ENCODE data around the gene ZGPAT.
A peak's percentile ranks its signal among the peaks of the same experiment; 100 is the strongest.
"Not testable (repeated sequence)": the region's sequence is repeated elsewhere in the genome, so short reads cannot be mapped to it uniquely, and the experiment has no call there.

Gene ZGPAT

DNA sequence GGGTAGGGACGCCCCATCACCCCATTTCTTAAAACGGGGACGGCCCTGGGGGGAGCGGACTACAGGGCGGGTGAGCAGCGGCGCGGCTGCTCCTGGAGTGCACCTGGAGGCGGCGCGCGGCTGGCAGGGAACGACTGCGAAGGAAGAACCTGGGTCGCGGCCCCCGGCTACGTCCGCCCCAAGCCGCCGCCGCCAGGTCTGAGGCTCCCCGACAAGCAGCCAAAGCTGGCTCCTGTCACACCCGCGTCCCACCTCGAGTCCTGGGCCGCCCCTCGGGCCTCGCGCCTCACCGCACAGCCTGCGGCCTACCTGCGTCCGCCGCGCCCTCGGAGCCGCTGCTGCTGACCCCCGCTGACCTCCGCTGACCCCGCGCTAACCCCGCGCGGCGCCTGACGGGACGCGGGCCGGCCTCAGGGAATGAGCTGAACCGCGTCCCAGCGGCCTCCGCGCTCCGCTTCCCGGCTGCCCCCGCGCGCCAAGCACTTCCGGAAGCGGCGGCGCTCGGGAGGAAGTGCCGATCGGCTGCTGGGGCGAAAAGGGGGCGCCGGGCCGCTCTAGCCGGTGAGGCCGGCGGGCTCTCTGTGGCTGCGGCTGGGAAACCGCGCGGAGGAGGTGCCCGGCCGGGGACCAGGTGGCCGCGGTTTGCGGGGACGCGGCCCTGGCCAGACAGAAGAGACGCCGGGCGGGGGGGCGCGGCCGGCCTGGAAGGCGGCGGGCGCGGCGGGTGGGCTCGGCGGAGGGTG lies at the start of gene ZGPAT, which contains the start of gene ARFRP1:
Gene ZGPAT, plus strand, starts transcription at position 482 of the 743 bp plus-strand sequence. CDS start 542 bp downstream, outside the sequence.
Gene ARFRP1, minus strand, starts transcription at position 419 of the 743 bp plus-strand sequence. CDS start 885 bp downstream, outside the sequence.
- peak; percentile 93 for DNase-seq (ENCODE audit: low read depth, low spot score)

DNA sequence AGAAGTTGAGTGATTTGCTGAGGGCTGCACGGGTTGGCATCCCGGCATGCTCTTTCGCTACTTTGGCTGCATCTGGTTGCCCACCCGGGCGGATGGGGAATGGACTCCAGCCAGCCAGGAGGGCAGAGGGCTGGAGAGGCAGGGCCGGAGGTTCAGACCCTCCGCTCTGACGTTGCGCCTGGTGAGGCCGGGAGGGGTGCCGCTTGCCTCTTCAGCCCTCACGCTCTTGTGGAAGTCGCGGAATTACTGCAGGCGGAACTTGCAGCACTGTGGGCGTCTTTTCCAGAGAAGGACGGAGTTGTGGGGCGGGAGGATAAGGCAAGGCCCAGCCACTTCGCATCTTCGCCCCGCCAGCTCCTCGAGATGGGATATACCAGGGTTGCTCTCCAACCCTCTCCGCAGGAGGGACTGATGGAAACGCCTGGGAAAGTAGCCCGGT lies 49.1 kb upstream of the ZGPAT start:
- no peak for DNase-seq (ENCODE audit: low read depth, low spot score)

GRCh38 chr20:63659370-63659769 lies 48.5 kb upstream of the ZGPAT start:
- DNase-seq (ENCODE audit: low read depth, low spot score), result no peak

DNA sequence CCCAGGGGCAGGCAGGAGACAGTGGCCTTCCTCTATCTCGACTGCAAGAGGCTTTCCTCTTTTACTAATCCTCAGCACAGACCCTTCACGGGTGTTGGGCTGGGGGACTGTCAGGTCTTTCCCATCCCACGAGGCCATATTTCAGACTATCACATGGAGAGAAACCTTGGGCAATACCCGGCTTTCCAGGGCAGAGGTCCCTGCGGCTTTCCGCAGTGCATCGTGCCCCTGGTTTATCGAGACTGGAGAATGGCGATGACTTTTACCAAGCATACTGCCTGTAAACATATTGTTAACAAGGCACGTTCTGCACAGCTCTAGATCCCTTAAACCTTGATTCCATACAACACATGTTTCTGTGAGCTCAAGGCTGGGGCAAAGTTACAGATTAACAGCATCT lies 47.7 kb upstream of the ZGPAT start:
- not testable (repeated sequence) for DNase-seq (ENCODE audit: low read depth, low spot score)

- DNase-seq (ENCODE audit: low read depth, low spot score), result no peak
These were observed 47.2 kb upstream of the ZGPAT start for GRCh38 chr20:63660622-63661021.

- DNase-seq (ENCODE audit: low read depth, low spot score), result no peak
These were observed 46.7 kb upstream of the ZGPAT start for GRCh38 chr20:63661108-63661507.

- no peak for DNase-seq (ENCODE audit: low read depth, low spot score)
These were observed 45.7 kb upstream of the ZGPAT start for GRCh38 chr20:63661959-63662812.

DNA sequence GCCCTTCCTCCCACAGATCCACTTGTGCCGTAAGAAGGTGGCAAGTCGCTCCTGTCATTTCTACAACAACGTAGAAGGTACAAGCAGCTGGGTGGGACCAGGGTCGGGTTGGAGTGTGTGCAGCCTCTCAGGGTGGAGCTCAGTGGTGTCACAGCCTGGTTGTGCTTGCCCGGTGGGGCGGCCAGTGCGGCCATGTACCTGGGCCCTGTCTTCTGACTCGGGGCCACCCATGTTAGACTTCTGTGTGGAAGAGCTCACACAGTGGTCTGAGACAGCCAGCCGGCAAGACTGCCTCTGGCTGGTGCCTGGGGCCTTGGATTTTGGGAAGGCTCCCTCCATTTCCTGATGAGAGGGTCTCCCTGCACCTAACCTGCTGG lies 45.0 kb upstream of the ZGPAT start:
- DNase-seq (ENCODE audit: low read depth, low spot score), result no peak

DNA sequence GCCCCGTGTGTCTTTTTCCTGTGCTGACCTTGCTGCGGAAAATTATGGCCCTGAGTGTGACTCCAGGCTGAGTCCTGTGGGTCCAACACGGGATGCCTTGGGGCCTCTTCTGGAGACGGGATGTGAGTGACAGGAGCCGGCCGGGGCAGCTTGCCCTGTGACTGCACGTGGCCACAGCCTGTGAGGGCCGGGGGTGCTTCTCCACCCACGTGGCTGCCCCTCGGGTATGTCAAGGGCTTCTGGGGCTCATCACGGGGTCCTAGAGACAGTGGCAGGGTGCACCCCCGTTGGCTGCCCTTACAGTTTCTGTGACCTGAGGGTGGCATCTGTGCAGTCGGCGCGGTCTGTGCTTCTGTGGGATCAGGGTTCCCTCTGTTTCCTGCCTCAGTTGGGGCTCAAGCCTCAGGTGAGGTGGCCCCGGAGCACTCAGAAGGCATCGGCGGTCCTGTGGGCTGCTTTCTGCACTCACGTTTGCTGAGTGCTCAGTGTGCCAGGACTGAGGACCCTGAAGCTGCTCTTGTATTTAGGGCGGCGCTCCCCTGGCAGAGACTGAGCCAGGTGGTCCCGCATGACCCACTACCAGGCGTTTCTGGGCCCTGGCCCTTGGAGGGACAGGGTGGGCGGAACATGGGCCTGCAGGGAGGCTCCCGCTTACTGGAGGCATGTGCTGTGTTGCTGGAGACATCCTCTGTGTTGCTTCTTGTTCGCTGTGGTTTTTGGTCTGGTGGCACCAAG lies 44.3 kb upstream of the ZGPAT start:
- no peak for DNase-seq (ENCODE audit: low read depth, low spot score)

- no peak for DNase-seq (ENCODE audit: low read depth, low spot score)
These were observed 43.5 kb upstream of the ZGPAT start for GRCh38 chr20:63664143-63664851.

DNA sequence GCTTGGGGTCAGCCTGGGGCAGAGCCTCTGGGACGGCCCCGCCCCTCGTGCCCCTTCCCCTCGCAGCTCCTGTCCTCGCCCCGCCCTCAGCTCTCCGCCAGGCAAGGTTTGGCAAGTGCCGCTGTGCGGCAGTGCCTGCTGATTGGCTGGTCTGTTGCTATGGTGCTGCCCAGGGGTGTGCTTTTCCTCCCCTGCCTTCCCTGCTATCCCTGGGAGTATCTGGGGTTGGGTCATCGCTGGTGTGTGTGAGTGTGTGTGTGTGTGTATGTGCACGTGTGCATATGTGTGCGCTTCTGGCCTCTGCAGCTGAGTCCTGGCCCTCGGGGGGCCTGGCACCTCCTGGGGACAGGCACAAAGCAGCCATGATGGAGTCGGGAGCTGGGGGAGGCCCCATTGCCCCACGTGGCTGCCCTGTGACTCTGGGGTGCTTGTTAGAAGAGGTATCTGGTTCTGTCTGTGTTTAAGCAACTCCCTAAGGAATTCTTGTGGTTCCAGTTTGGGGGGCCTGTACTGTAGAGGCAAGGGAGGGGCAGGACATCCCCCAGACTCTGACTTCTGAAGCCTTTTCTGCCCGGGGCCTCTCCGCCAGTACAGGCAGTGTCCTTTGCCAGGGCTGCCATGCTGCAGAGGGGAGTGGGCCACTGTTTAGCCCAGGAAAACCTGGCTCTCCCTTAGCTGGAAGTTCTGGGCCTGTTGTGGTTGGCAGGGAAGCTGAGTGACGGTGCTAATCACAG lies 42.8 kb upstream of the ZGPAT start:
- peak; percentile 73 for DNase-seq (ENCODE audit: low read depth, low spot score)

DNA sequence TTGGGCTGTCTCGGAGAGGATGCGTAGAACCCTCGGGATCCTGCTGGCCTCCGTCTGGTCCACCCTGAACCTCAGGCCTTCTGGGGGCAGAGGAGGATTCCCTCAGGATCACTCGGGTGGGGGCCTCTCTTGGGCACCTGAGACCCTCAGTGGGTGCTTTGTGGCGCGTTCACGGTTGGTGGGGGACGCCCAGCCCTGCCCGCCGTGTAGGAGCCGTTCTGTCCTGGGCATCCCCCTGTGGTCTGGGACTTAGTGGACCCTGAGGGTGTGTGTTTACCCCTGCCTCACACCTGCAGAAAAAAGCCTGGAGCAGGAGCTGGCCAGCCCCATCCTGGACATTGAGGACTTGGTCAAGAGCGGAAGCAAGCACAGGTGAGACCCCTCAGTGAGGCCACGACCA lies 42.1 kb upstream of the ZGPAT start:
- no peak for DNase-seq (ENCODE audit: low read depth, low spot score)

- no peak for DNase-seq (ENCODE audit: low read depth, low spot score)
These were observed 40.0 kb upstream of the ZGPAT start for GRCh38 chr20:63667858-63668257.

DNA sequence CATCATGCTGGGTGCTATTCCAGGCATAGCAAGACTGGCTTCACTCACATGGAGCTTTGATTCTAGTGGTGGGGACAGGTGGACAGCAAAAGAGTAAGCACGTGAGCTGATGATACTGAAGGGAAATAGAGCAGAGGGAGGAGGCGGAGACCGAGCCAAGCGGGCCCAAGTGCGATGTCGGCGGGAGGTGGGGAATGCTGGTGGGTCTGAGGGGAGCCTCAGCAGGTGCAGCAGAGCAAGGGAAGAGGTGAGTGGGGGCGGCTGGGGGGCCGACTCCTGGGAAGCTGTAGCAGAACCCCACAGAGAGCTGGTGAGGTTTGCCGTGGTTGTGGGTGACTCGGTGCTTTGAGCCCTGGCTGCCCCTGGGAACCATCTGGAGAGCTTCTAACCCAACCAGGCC lies 39.5 kb upstream of the ZGPAT start:
- no peak for DNase-seq (ENCODE audit: low read depth, low spot score)

- DNase-seq (ENCODE audit: low read depth, low spot score), result not testable (repeated sequence)
These were observed 36.1 kb upstream of the ZGPAT start for GRCh38 chr20:63671695-63672094.

DNA sequence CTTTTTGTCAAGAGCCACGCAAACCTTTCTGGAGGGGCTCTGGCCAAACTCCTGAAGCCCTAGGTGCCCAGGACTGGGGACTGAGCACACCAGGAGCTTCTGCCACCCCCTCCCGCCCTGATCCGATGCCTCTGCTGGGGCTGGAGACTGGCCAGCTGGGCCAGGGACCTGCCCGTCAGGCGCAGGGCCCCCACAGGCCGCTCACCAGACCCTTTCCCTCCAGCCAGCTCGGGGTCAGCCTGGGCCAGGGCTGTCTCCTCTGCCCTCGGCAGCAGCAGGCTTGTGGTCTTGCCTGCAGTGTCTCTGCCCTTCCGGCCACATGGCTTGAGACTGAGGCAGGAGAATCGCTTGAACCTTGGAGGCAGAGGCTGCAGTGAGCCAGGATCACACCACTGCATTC lies 35.2 kb upstream of the ZGPAT start:
- no peak for DNase-seq (ENCODE audit: low read depth, low spot score)

DNA sequence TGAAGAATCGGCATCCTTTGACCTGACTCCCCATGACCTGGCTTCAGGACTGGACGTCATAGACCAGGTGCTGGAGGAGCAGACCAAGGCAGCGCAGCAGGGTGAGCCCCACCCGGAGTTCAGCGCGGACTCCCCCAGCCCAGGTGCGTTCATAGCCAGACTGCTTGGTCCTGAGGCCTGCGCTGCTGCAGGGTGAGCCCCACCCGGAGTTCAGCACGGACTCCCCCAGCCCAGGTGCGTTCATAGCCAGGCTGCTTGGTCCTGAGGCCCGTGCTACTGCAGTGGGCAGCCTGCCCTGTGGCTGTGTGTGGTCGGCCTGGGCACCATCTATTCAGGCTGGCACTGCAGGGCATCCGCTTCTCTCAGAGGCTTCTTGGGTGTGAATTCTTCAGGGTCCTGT lies 33.9 kb upstream of the ZGPAT start:
- no peak for DNase-seq (ENCODE audit: low read depth, low spot score)

DNA sequence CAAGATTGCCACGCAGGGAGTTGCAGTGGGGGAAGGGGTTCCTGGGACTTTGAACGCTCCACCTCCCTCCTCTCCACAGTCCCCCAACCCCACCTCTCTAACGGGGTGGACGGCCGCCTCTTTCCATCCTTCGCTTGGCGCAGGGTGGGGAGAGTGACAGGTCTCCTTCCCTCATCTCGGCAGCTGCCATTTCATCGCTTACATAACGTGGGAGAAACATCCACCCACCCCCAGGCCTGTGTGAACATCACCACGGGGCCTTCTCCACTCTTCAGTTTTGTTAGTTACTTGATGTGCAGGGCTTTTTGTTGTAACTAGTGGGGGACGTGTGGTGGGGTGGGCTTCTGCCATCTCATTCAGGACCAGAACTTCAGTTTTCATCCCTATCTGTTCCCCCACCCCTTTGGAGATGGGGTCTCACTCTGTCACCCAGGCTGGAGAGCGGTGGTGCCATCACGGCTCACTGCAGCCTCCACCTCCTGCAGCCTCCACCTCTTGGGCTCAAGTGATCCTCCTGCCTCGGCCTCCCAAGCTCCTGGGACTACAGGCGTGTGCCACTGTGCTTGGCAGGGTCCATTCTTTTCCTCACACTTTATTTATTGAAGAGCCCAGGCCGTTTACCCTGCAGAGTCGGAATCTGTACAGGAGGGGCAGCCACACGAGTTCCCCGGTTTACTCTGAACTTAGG lies 32.0 kb upstream of the ZGPAT start:
- no peak for DNase-seq (ENCODE audit: low read depth, low spot score)

GRCh38 chr20:63678071-63678470 lies 29.8 kb upstream of the ZGPAT start:
- no peak for DNase-seq (ENCODE audit: low read depth, low spot score)
